H1 (cell line): ENCODE measurements around the gene NAE1.

Source experiments
- BACH1 ChIP-seq: IDR thresholded peaks from 2 replicates; pipeline ENCODE4 v1.6.1; 2012; ENCODE audit warnings: low read length, improper control_type of control experiment
- CTCF ChIP-seq, 3 experiments: IDR thresholded peaks; 1 replicate in 2 of 3; 2 replicates in 1 of 3; pipeline versions ENCODE4 v1.5.1 to v1.6.1; 2011; ENCODE audit warnings: low read length in 3 of 3, mild to moderate bottlenecking in 3 of 3, inconsistent platforms in 2 of 3, low read depth in 1 of 3, moderate library complexity in 1 of 3; ENCODE audit not compliant: insufficient read depth in 1 of 3; ENCODE audit errors: control extremely low read depth in 1 of 3
- EZH2 ChIP-seq: fragments of 200-600 bp; sonication (generic); IDR thresholded peaks from 2 replicates; pipeline ENCODE4 v1.7.1; 2012; ENCODE audit warnings: low read depth, mild to moderate bottlenecking, moderate library complexity, low read length, inconsistent platforms; ENCODE audit not compliant: severe bottlenecking
- KDM4A ChIP-seq: IDR thresholded peaks from one replicate; pipeline ENCODE4 v1.7.1; 2012; ENCODE audit warnings: low read depth, mild to moderate bottlenecking, moderate library complexity, low read length, inconsistent platforms; ENCODE audit not compliant: severe bottlenecking
- MAX ChIP-seq: IDR thresholded peaks from 2 replicates; pipeline ENCODE4 v1.6.1; 2012; ENCODE audit warnings: inconsistent platforms
- POLR2A ChIP-seq, 2 experiments: IDR thresholded peaks; 1 replicate in 1 of 2; 2 replicates in 1 of 2; pipeline ENCODE4 v1.6.1; 2011; ENCODE audit warnings: low read depth in 2 of 2, low read length in 2 of 2, mild to moderate bottlenecking in 2 of 2; ENCODE audit errors: control extremely low read depth in 1 of 2
- POLR2AphosphoS5 ChIP-seq: IDR thresholded peaks from 2 replicates; pipeline ENCODE4 v1.6.1; 2011; ENCODE audit warnings: low read depth, low read length
- RAD21 ChIP-seq, 2 experiments: IDR thresholded peaks in 1 of 2; conservative IDR thresholded peaks in 1 of 2; 2 replicates each; pipeline ENCODE4 v1.6.1; 2011; ENCODE audit warnings: low read depth in 2 of 2, low read length in 2 of 2, improper control_type of control experiment in 1 of 2, inconsistent platforms in 1 of 2, mild to moderate bottlenecking in 1 of 2, moderate library complexity in 1 of 2
- RFX5 ChIP-seq: IDR thresholded peaks from 2 replicates; pipeline ENCODE4 v1.6.1; 2011; ENCODE audit warnings: low read depth, low read length, improper control_type of control experiment, borderline replicate concordance
- TAF1 ChIP-seq: IDR thresholded peaks from 2 replicates; pipeline ENCODE4 v1.6.1; 2011; ENCODE audit warnings: mild to moderate bottlenecking, low read depth, low read length
- TCF12 ChIP-seq: IDR thresholded peaks from 2 replicates; pipeline ENCODE4 v1.6.1; 2011; ENCODE audit warnings: low read depth, mild to moderate bottlenecking, low read length
- ZNF274 ChIP-seq: IDR thresholded peaks from 2 replicates; pipeline ENCODE4 v1.7.0; 2012; ENCODE audit warnings: low read length, borderline replicate concordance; ENCODE audit errors: extremely low read depth
- TF ChIP-seq, protein P1 (sequence below): IDR thresholded peaks from 2 replicates; pipeline ENCODE4 v1.6.1; 2011; ENCODE audit warnings: low read length, improper control_type of control experiment

DNA sequence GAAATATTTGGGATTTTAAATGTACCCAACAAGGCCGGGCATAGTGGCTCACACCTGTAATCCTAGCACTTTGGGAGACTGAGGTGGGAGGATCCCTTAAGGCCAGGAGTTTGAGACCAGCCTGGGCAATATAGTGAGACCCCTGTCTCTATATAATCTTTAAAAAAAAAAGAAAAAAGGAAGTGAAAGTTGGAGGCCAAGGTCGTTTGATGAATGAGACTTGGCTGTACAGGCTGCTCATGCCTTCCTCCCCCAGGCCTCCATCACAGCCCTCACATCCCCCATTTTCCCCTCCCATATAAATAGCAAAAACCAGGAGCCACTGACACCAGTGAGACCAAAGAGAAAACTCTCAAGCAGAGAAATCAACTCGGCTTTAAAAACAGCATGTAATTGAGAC is 10.1 kb upstream of the NAE1 start:
- TF ChIP-seq RFX5: no peak
- no peak for TF ChIP-seq TAF1
- no peak for TF ChIP-seq CTCF (IDR thresholded peaks at IDR 0.05; ENCODE audit: control extremely low read depth in 1 of 3, insufficient read depth in 1 of 3, low read depth in 1 of 3, low read length in 3 of 3)
- no peak for TF ChIP-seq POLR2A (IDR thresholded peaks at IDR 0.05; ENCODE audit: control extremely low read depth in 1 of 2, low read depth in 2 of 2, low read length in 2 of 2)
- no peak for TF ChIP-seq MAX
- no peak for TF ChIP-seq RAD21 (IDR thresholded peaks at IDR 0.05 in 1 of 2, conservative IDR thresholded peaks at IDR 0.05 in 1 of 2; ENCODE audit: low read depth in 2 of 2, low read length in 2 of 2)
- TF ChIP-seq EZH2: no peak
- TF ChIP-seq, protein P1, sequence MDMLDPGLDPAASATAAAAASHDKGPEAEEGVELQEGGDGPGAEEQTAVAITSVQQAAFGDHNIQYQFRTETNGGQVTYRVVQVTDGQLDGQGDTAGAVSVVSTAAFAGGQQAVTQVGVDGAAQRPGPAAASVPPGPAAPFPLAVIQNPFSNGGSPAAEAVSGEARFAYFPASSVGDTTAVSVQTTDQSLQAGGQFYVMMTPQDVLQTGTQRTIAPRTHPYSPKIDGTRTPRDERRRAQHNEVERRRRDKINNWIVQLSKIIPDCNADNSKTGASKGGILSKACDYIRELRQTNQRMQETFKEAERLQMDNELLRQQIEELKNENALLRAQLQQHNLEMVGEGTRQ: no peak
- TF ChIP-seq ZNF274: no peak
- no peak for TF ChIP-seq BACH1
- TF ChIP-seq TCF12: no peak
- no peak for TF ChIP-seq POLR2AphosphoS5
- TF ChIP-seq KDM4A: no peak
